IPS DF 6.9 (cell line): ENCODE results near the gene RARRES1.

Experiments used
- DNase-seq: peaks from one replicate; pipeline ENCODE4 v3.0.0-alpha.2; 2013; ENCODE audit warnings: low read depth, low spot score
- H3K27ac ChIP-seq: one replicate; pipeline ENCODE4 v1.5.1; 2013; ENCODE audit warnings: low read length, control low read depth
- H3K27me3 ChIP-seq: 2 replicates; pipeline ENCODE4 v1.6.1; 2013; ENCODE audit warnings: mild to moderate bottlenecking, low read length; ENCODE audit not compliant: control insufficient read depth, insufficient read depth
- H3K36me3 ChIP-seq: 2 replicates; pipeline ENCODE4 v1.6.1; 2013; ENCODE audit warnings: low read length; ENCODE audit not compliant: control insufficient read depth, insufficient read depth
- H3K4me1 ChIP-seq: 2 replicates; pipeline ENCODE4 v1.6.1; 2013; ENCODE audit warnings: low read length; ENCODE audit not compliant: control insufficient read depth, insufficient read depth
- H3K4me3 ChIP-seq: 2 replicates; pipeline ENCODE4 v1.5.1; 2013; ENCODE audit warnings: mild to moderate bottlenecking, low read length
- H3K9me3 ChIP-seq: 2 replicates; pipeline ENCODE4 v1.6.1; 2013; ENCODE audit warnings: low read length, inconsistent platforms; ENCODE audit not compliant: control insufficient read depth, insufficient read depth
- WGBS: extraction: QIAGEN DNeasy Blood & Tissue Kit; methylation state at CpG from one replicate; pipeline ENCODE4 v1.1.7; 2013; ENCODE audit warnings: mixed read lengths, missing lambda C conversion rate; ENCODE audit not compliant: insufficient read length, insufficient coverage; 5-methylcytosine and 5-hydroxymethylcytosine counted together

RARRES1 gene

GRCh38 chr3:158731938-158732855 lies at the start of gene RARRES1:
Gene RARRES1 (minus strand): TSS chr3:158732457. CDS start chr3:158732415, 42 bp downstream.
- Histone ChIP-seq H3K4me3 (peak within 1 kb of the TSS; percentile 70), H3K27me3 (peaks cover 5% of the 10 kb centered on the region; the same call in 1 of the 2 replicates), H3K4me1 (peaks cover 1% of the 10 kb centered on the region; the same call in 1 of the 2 replicates), H3K9me3 (no peaks in the 10 kb centered on the region), H3K36me3 (no peaks in the 10 kb centered on the region; the same call in 1 of the 2 replicates), H3K27ac (no peak within 1 kb of the TSS)
- DNase-seq: no peak
- WGBS: no CpG with 5 or more reads among the region's 101 CpGs

- no peak overlapping the region for H3K4me3 ChIP-seq
- DNase-seq: no peak
- H3K27ac ChIP-seq: no peak overlapping the region
Measured at GRCh38 chr3:158781849-158782248, 49.6 kb upstream of the RARRES1 start.

GRCh38 chr3:158781191-158781590 lies 48.9 kb upstream of the RARRES1 start:
- H3K27me3 ChIP-seq: no peaks in the 10 kb centered on the region
- WGBS: no CpG with 5 or more reads among the region's 2 CpGs
- no peak overlapping the region for H3K4me3 ChIP-seq
- H3K36me3 ChIP-seq: no peaks in the 10 kb centered on the region
- DNase-seq: no peak
- H3K4me1 ChIP-seq: no peaks in the 10 kb centered on the region
- H3K27ac ChIP-seq: no peak overlapping the region
- no peaks in the 10 kb centered on the region for H3K9me3 ChIP-seq

More at GRCh38 chr3:158781849-158782248, 49.6 kb upstream of the RARRES1 start:
- Histone ChIP-seq H3K36me3 (no peaks in the 10 kb centered on the region), H3K27me3 (no peaks in the 10 kb centered on the region), H3K4me1 (no peaks in the 10 kb centered on the region), H3K9me3 (no peaks in the 10 kb centered on the region)
- WGBS: no CpG with 5 or more reads among the region's 1 CpG

GRCh38 chr3:158780766-158781165 lies 48.5 kb upstream of the RARRES1 start:
- no peaks in the 10 kb centered on the region for H3K9me3 ChIP-seq
- no peaks in the 10 kb centered on the region for H3K27me3 ChIP-seq
- no peaks in the 10 kb centered on the region for H3K4me1 ChIP-seq
- H3K4me3 ChIP-seq: no peak overlapping the region
- DNase-seq: no peak
- no peaks in the 10 kb centered on the region for H3K36me3 ChIP-seq
- no CpG with 5 or more reads among the region's 1 CpG for WGBS
- H3K27ac ChIP-seq: no peak overlapping the region

- no peak for DNase-seq
- no peaks in the 10 kb centered on the region for H3K27me3 ChIP-seq
- no peaks in the 10 kb centered on the region for H3K36me3 ChIP-seq
- no peak overlapping the region for H3K27ac ChIP-seq
- H3K4me3 ChIP-seq: no peak overlapping the region
- H3K9me3 ChIP-seq: no peaks in the 10 kb centered on the region
- no CpG with 5 or more reads among the region's 3 CpGs for WGBS
- H3K4me1 ChIP-seq: no peaks in the 10 kb centered on the region
Measured at GRCh38 chr3:158777161-158777873, 45.1 kb upstream of the RARRES1 start.

GRCh38 chr3:158776531-158776930 lies 44.3 kb upstream of the RARRES1 start:
- no peak overlapping the region for H3K27ac ChIP-seq
- DNase-seq: no peak
- H3K36me3 ChIP-seq: no peaks in the 10 kb centered on the region
- WGBS: no CpG with 5 or more reads among the region's 7 CpGs
- no peak overlapping the region for H3K4me3 ChIP-seq
- H3K4me1 ChIP-seq: no peaks in the 10 kb centered on the region
- no peaks in the 10 kb centered on the region for H3K9me3 ChIP-seq
- H3K27me3 ChIP-seq: no peaks in the 10 kb centered on the region

- H3K9me3 ChIP-seq: no peaks in the 10 kb centered on the region
- H3K27me3 ChIP-seq: no peaks in the 10 kb centered on the region
- no peaks in the 10 kb centered on the region for H3K4me1 ChIP-seq
- H3K36me3 ChIP-seq: no peaks in the 10 kb centered on the region
- H3K27ac ChIP-seq: no peak overlapping the region
- no peak for DNase-seq
- no CpG with 5 or more reads among the region's 3 CpGs for WGBS
- H3K4me3 ChIP-seq: no peak overlapping the region
Measured at GRCh38 chr3:158775426-158776410, 43.5 kb upstream of the RARRES1 start.

GRCh38 chr3:158774965-158775364 lies 42.7 kb upstream of the RARRES1 start:
- Histone ChIP-seq H3K4me3 (no peak overlapping the region), H3K36me3 (no peaks in the 10 kb centered on the region), H3K4me1 (no peaks in the 10 kb centered on the region), H3K27me3 (no peaks in the 10 kb centered on the region), H3K9me3 (no peaks in the 10 kb centered on the region), H3K27ac (no peak overlapping the region)
- no peak for DNase-seq
- 100% methylated on average over 1 of the region's 2 CpGs for WGBS

- no peaks in the 10 kb centered on the region for H3K9me3 ChIP-seq
- no peak overlapping the region for H3K27ac ChIP-seq
- no peaks in the 10 kb centered on the region for H3K4me1 ChIP-seq
- H3K4me3 ChIP-seq: no peak overlapping the region
- H3K27me3 ChIP-seq: no peaks in the 10 kb centered on the region
- no CpG with 5 or more reads among the region's 7 CpGs for WGBS
- no peaks in the 10 kb centered on the region for H3K36me3 ChIP-seq
- DNase-seq: no peak
Measured at GRCh38 chr3:158773845-158774830, 41.9 kb upstream of the RARRES1 start.
